HG02870 (cell line): ENCODE data around the gene LBR.
"Not testable (repeated sequence)": the region's sequence is repeated elsewhere in the genome, so short reads cannot be mapped to it uniquely, and the experiment has no call there.

Experiments
- ATAC-seq: cut with Tn5 transposase; IDR thresholded peaks from one replicate; pipeline ENCODE4 v1.9.1; 2021; ENCODE audit warnings: mild to moderate bottlenecking, moderate library complexity; ENCODE audit not compliant: unreplicated experiment

LBR gene

GRCh38 chr1:225427235-225428067 is at the start of gene LBR:
LBR (minus strand) TSS chr1:225428038; CDS start chr1:225424075, 3,963 bp downstream.
- peak; percentile 27 for ATAC-seq

GRCh38 chr1:225477296-225477911 is 49.6 kb upstream of the LBR start:
- ATAC-seq, result no peak

GRCh38 chr1:225476538-225476988 is 48.7 kb upstream of the LBR start:
- ATAC-seq, result no peak

GRCh38 chr1:225476100-225476511 is 48.3 kb upstream of the LBR start:
- ATAC-seq, result no peak

GRCh38 chr1:225474986-225475820 is 47.4 kb upstream of the LBR start:
- peak; percentile 55 for ATAC-seq

GRCh38 chr1:225474439-225474985 is 46.7 kb upstream of the LBR start:
- ATAC-seq, result no peak

- not testable (repeated sequence) for ATAC-seq
Observed at GRCh38 chr1:225473676-225474438, 46.0 kb upstream of the LBR start.

GRCh38 chr1:225473266-225473665 is 45.4 kb upstream of the LBR start:
- ATAC-seq, result not testable (repeated sequence)

GRCh38 chr1:225471453-225472301 is 43.8 kb upstream of the LBR start:
- no peak for ATAC-seq

- no peak for ATAC-seq
Observed at GRCh38 chr1:225471109-225471452, 43.2 kb upstream of the LBR start.

GRCh38 chr1:225470211-225471108 is 42.6 kb upstream of the LBR start:
- ATAC-seq, result no peak

- ATAC-seq, result no peak
Observed at GRCh38 chr1:225469051-225469450, 41.2 kb upstream of the LBR start.

GRCh38 chr1:225468270-225469020 is 40.6 kb upstream of the LBR start:
- ATAC-seq, result no peak

- peak; percentile 97 for ATAC-seq
Observed at GRCh38 chr1:225467193-225468020, 39.6 kb upstream of the LBR start.

GRCh38 chr1:225466848-225467192 is 39.0 kb upstream of the LBR start:
- no peak for ATAC-seq

GRCh38 chr1:225465793-225466517 is 38.1 kb upstream of the LBR start:
- no peak for ATAC-seq
